PFSK-1 (cell line): ENCODE measurements around the gene SLC43A3. TPM values are rescaled to one million over a fixed set of nuclear protein-coding genes. Genes with fewer than 3 reads are reported as not detected.

Experiments used
- FOXP2 ChIP-seq: optimal IDR thresholded peaks from 2 replicates; pipeline ENCODE3; 2011; ENCODE audit warnings: borderline replicate concordance, control low read depth, inconsistent platforms; ENCODE audit not compliant: insufficient read depth; ENCODE audit errors: extremely low read length, extremely low read depth
- POLR2AphosphoS5 ChIP-seq: IDR thresholded peaks from 2 replicates; pipeline ENCODE4 v1.6.1; 2012; ENCODE audit warnings: low read depth, mild to moderate bottlenecking, control low read depth, low read length, moderate library complexity
- SIN3A ChIP-seq: IDR thresholded peaks from 2 replicates; pipeline ENCODE4 v1.6.1; 2012; ENCODE audit warnings: mild to moderate bottlenecking, low read length, moderate library complexity, borderline replicate concordance; ENCODE audit not compliant: insufficient read depth
- TAF1 ChIP-seq: IDR thresholded peaks from 2 replicates; pipeline ENCODE4 v1.6.1; 2012; ENCODE audit warnings: low read length, control low read depth, borderline replicate concordance; ENCODE audit not compliant: insufficient read depth
- polyA plus RNA-seq: library from polyadenylated mRNA; unstranded; fragments of >200 nt; gene quantifications from one replicate; pipeline ENCODE4 v1.2.1, GENCODE V29; 2012; ENCODE audit warnings: low read depth, missing spikeins; ENCODE audit not compliant: insufficient read length
- TF ChIP-seq, protein P1 (sequence below), 2 experiments: IDR thresholded peaks; 2 replicates each; pipeline versions ENCODE4 v1.6.1 to v1.8.0; 2011 to 2012; ENCODE audit warnings: low read depth in 2 of 2, low read length in 2 of 2, control low read depth in 1 of 2, inconsistent platforms in 1 of 2, mild to moderate bottlenecking in 1 of 2, moderate library complexity in 1 of 2; ENCODE audit not compliant: insufficient read depth in 1 of 2

Gene SLC43A3
- polyA plus RNA-seq, result 0.56 TPM

DNA sequence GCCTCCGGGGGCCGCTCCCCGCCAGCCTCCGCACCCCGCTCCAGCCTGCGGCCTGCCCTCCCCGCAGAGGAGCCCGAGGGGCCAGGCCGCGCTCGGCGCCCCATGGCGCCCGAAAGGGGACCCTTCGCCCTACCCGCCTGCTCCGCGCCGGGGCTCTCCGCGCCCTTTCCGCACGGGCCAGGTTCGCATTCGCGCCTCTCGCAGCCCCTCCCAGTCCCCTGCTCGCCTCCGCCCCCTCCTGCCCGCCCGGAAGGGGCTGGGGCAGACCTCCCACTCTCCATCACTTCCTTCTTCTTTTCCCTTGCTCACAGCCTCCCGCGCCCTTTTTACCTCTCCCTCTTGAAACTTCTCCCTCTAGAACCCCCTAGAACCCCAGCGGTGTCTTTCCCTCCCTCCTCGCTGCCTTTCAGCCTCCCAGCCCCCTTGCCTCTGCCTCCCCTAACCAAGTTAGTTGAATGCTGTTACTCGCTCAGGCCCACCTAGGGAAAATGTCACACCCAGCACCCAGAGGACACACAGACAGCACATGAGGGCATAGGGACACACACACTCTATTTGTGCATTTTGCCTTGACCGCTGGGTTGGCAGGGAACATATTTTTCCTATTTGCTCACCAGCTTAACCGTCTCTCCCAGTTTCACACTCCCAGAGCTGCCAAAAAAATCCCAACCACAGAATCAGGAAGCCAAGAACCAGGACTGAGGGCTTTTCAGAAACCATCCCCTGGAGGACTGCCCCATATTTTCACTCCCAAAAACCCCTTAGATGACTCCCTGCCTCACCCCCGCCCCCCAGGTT lies at the start of gene SLC43A3:
Gene SLC43A3 (minus strand): TSS at position 193 of the 798 bp plus-strand sequence. CDS start 949 bp downstream, outside the sequence.
- TF ChIP-seq SIN3A (no peak), TAF1 (no peak), POLR2AphosphoS5 (no peak), FOXP2 (no peak)
- TF ChIP-seq, protein P1, sequence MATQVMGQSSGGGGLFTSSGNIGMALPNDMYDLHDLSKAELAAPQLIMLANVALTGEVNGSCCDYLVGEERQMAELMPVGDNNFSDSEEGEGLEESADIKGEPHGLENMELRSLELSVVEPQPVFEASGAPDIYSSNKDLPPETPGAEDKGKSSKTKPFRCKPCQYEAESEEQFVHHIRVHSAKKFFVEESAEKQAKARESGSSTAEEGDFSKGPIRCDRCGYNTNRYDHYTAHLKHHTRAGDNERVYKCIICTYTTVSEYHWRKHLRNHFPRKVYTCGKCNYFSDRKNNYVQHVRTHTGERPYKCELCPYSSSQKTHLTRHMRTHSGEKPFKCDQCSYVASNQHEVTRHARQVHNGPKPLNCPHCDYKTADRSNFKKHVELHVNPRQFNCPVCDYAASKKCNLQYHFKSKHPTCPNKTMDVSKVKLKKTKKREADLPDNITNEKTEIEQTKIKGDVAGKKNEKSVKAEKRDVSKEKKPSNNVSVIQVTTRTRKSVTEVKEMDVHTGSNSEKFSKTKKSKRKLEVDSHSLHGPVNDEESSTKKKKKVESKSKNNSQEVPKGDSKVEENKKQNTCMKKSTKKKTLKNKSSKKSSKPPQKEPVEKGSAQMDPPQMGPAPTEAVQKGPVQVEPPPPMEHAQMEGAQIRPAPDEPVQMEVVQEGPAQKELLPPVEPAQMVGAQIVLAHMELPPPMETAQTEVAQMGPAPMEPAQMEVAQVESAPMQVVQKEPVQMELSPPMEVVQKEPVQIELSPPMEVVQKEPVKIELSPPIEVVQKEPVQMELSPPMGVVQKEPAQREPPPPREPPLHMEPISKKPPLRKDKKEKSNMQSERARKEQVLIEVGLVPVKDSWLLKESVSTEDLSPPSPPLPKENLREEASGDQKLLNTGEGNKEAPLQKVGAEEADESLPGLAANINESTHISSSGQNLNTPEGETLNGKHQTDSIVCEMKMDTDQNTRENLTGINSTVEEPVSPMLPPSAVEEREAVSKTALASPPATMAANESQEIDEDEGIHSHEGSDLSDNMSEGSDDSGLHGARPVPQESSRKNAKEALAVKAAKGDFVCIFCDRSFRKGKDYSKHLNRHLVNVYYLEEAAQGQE (IDR thresholded peaks at IDR 0.05; ENCODE audit: insufficient read depth in 1 of 2, low read depth in 2 of 2, low read length in 2 of 2), result no peak

DNA sequence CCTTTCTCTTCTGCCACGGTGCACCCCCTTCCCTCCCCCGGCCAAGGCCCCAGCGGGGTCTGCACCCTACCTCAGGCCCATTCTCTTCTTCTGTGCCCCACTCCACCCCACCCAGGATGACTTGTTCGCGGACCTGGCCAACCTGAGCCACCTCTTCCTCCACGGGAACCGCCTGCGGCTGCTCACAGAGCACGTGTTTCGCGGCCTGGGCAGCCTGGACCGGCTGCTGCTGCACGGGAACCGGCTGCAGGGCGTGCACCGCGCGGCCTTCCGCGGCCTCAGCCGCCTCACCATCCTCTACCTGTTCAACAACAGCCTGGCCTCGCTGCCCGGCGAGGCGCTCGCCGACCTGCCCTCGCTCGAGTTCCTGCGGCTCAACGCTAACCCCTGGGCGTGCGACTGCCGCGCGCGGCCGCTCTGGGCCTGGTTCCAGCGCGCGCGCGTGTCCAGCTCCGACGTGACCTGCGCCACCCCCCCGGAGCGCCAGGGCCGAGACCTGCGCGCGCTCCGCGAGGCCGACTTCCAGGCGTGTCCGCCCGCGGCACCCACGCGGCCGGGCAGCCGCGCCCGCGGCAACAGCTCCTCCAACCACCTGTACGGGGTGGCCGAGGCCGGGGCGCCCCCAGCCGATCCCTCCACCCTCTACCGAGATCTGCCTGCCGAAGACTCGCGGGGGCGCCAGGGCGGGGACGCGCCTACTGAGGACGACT lies 49.3 kb upstream of the SLC43A3 start:
- TF ChIP-seq FOXP2, result no peak
- TF ChIP-seq, protein P1 (IDR thresholded peaks at IDR 0.05; ENCODE audit: insufficient read depth in 1 of 2, low read depth in 2 of 2, low read length in 2 of 2), result no peak
- no peak for TF ChIP-seq POLR2AphosphoS5
- TF ChIP-seq TAF1, result no peak
- no peak for TF ChIP-seq SIN3A

DNA sequence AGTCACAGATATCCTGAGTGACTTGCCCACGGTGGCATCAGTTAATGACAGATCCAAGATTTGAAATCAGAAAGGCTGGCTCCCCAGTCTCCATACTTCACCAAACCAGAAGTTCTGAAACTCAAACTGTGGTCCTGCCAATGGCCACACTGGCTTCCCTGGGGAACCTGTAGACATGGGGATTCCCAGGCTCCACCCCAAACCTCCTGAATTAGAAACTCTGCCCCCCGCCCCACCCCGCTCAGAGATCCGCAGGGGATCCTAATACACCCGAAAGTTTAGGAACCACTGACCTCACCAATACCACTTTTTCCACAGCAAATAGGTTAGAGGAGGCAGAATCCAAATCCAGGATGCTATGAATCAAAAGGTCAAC lies 48.7 kb upstream of the SLC43A3 start:
- TF ChIP-seq TAF1, result no peak
- TF ChIP-seq, protein P1 (IDR thresholded peaks at IDR 0.05; ENCODE audit: insufficient read depth in 1 of 2, low read depth in 2 of 2, low read length in 2 of 2), result no peak
- TF ChIP-seq FOXP2, result no peak
- TF ChIP-seq SIN3A, result no peak
- no peak for TF ChIP-seq POLR2AphosphoS5

DNA sequence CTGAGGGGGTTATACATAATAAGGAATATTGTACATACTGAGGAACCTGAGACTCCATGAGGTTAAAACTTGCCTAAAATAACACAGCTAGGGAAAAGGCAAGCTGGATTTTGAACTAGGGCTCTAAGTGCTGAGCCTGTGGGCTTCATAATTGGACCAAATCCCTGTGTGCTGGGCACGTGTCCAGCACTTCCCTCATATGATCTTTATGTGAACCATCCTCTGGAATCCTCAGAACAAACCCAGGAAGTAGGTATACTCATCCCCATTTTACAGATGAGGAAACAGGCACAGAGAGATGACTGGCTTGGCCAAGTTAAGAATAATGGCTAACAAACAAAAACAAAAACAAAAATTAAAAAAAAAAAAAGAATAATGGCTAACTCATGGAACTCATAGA lies 48.3 kb upstream of the SLC43A3 start:
- no peak for TF ChIP-seq FOXP2
- TF ChIP-seq, protein P1 (IDR thresholded peaks at IDR 0.05; ENCODE audit: insufficient read depth in 1 of 2, low read depth in 2 of 2, low read length in 2 of 2), result no peak
- TF ChIP-seq POLR2AphosphoS5, result no peak
- no peak for TF ChIP-seq TAF1
